ENCODE measurements around the gene CTNND2. TPM values are rescaled to one million over a fixed set of nuclear protein-coding genes. Genes with fewer than 3 reads are reported as not detected.

CTNND2 gene
- total RNA-seq, 1 experiment from 2014 or later = 7.0 TPM

- no peak overlapping the region for H3K14ac ChIP-seq (ENCODE audit: insufficient read depth, low read length)
- H3K23me2 ChIP-seq (ENCODE audit: insufficient read length, low read depth, low read length, poor library complexity, severe bottlenecking) = no peaks in the 10 kb centered on the region
- H2BK12ac ChIP-seq (ENCODE audit: insufficient read length, low read depth, low read length) = no peak overlapping the region
- H2BK5ac ChIP-seq (ENCODE audit: insufficient read length, low read length) = no peak overlapping the region
- Mint-ChIP-seq H3K27me3 (ENCODE audit: low read depth) (no peaks in the 10 kb centered on the region; the same call in 1 of the 2 replicates), H3K27ac (no peak overlapping the region), H3K9me3 (peaks cover 0 to 5% of the 10 kb centered on the region in 2 experiments; a peak in 3 of 5 replicates), H3K4me1 (0 out of 4 replicates have a peak, but pooled peaks cover 0 to 7% of the 10 kb centered on the region in 2 experiments), H3K4me3 (no peak overlapping the region), H3K36me3 (ENCODE audit: insufficient read depth in 1 of 3, low read depth in 3 of 3) (no peaks in the 10 kb centered on the region; a peak in 2 of 7 replicates)
- H3K18ac ChIP-seq (ENCODE audit: insufficient read length, low read depth, low read length) = no peak overlapping the region
- no peak overlapping the region for H3K4me2 ChIP-seq (ENCODE audit: insufficient read depth, insufficient read length, low read length)
- DNase-seq = no peak
- no peaks in the 10 kb centered on the region for H3K27me3 ChIP-seq (ENCODE audit: insufficient read depth, low read length)
- TF ChIP-seq CTCF (conservative IDR thresholded peaks at IDR 0.05) = no peak
- no peak overlapping the region for H2BK20ac ChIP-seq (ENCODE audit: low read depth, low read length, poor library complexity, severe bottlenecking)
- H3K9ac ChIP-seq (ENCODE audit: extremely low read depth, insufficient read length, low read length) = no peak overlapping the region
- no peak overlapping the region for H4K91ac ChIP-seq (ENCODE audit: insufficient read length, low read depth, low read length)
- no peaks in the 10 kb centered on the region; the same call in 1 of the 2 replicates for H3K4me1 ChIP-seq (ENCODE audit: insufficient read depth, low read length)
- no CpG with 5 or more reads among the region's 2 CpGs for WGBS (ENCODE audit: extremely low coverage, insufficient read length, low lambda C conversion rate)
- H3K4ac ChIP-seq (ENCODE audit: low read depth, low read length) = no peak overlapping the region
- no peak overlapping the region for H4K8ac ChIP-seq (replicated peaks; ENCODE audit: insufficient read length, low read depth, low read length)
- H3K79me2 ChIP-seq (ENCODE audit: insufficient read depth, low read length) = no peaks in the 10 kb centered on the region
- H4K20me1 ChIP-seq (ENCODE audit: control insufficient read depth, insufficient read depth, insufficient read length) = no peaks in the 10 kb centered on the region
- no peaks in the 10 kb centered on the region for H3K79me1 ChIP-seq (ENCODE audit: insufficient read depth, low read depth, low read length, poor library complexity, severe bottlenecking)
- no peak overlapping the region for H2AK5ac ChIP-seq (ENCODE audit: insufficient read length, low read length)
- no peak overlapping the region for H3K27ac ChIP-seq (ENCODE audit: insufficient read length, low read depth, low read length)
- H3K56ac ChIP-seq (ENCODE audit: insufficient read length, low read depth, low read length) = no peak overlapping the region
- H3K9me3 ChIP-seq (ENCODE audit: control insufficient read depth, low read depth, low read length) = no peaks in the 10 kb centered on the region
- no peak overlapping the region for H4K5ac ChIP-seq (ENCODE audit: insufficient read length, low read depth, low read length)
- no peak overlapping the region for H2AFZ ChIP-seq (ENCODE audit: low read length)
- no peak overlapping the region for H3K23ac ChIP-seq (ENCODE audit: insufficient read length, low read depth, low read length)
- no peak overlapping the region for H2BK15ac ChIP-seq (ENCODE audit: low read depth, low read length)
- no peak overlapping the region for H3T11ph ChIP-seq (ENCODE audit: low read length)
- H2BK120ac ChIP-seq (ENCODE audit: low read depth, low read length, poor library complexity, severe bottlenecking) = no peak overlapping the region
Measured at GRCh38 chr5:11177999-11178711, 726.1 kb downstream of the CTNND2 start.
